ENCODE results near the gene BCR. TPM values are rescaled to one million over a fixed set of nuclear protein-coding genes. Genes with fewer than 3 reads are reported as not detected.

The BCR gene
- total RNA-seq, 1 experiment from 2014 or later = 129 TPM

- no peak for ATAC-seq
- ChIA-PET CTCF (no interaction called here), POLR2A (no interaction called here)
- no peak for DNase-seq (ENCODE audit: low spot score)
- peaks cover 91% of the 10 kb centered on the region for H3K27me3 Mint-ChIP-seq (ENCODE audit: low read depth)
- no peaks in the 10 kb centered on the region for H3K4me1 Mint-ChIP-seq
- no peak for TF ChIP-seq ZNF416 (CRISPR knock-in tag; IDR thresholded peaks at IDR 0.05)
- TF ChIP-seq TEAD4 (CRISPR knock-in tag; IDR thresholded peaks at IDR 0.05) = no peak
- no peak for TF ChIP-seq HMGA2 (CRISPR knock-in tag; IDR thresholded peaks at IDR 0.05)
- TF ChIP-seq, protein P1, sequence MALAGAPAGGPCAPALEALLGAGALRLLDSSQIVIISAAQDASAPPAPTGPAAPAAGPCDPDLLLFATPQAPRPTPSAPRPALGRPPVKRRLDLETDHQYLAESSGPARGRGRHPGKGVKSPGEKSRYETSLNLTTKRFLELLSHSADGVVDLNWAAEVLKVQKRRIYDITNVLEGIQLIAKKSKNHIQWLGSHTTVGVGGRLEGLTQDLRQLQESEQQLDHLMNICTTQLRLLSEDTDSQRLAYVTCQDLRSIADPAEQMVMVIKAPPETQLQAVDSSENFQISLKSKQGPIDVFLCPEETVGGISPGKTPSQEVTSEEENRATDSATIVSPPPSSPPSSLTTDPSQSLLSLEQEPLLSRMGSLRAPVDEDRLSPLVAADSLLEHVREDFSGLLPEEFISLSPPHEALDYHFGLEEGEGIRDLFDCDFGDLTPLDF (CRISPR knock-in tag; IDR thresholded peaks at IDR 0.05) = no peak
- TF ChIP-seq ZNF232 (CRISPR knock-in tag; IDR thresholded peaks at IDR 0.05) = no peak
- no peak for TF ChIP-seq ETV6 (CRISPR knock-in tag; IDR thresholded peaks at IDR 0.05)
- TF ChIP-seq ZNF425 (CRISPR knock-in tag; conservative IDR thresholded peaks at IDR 0.05) = no peak
- TF ChIP-seq, protein P2, sequence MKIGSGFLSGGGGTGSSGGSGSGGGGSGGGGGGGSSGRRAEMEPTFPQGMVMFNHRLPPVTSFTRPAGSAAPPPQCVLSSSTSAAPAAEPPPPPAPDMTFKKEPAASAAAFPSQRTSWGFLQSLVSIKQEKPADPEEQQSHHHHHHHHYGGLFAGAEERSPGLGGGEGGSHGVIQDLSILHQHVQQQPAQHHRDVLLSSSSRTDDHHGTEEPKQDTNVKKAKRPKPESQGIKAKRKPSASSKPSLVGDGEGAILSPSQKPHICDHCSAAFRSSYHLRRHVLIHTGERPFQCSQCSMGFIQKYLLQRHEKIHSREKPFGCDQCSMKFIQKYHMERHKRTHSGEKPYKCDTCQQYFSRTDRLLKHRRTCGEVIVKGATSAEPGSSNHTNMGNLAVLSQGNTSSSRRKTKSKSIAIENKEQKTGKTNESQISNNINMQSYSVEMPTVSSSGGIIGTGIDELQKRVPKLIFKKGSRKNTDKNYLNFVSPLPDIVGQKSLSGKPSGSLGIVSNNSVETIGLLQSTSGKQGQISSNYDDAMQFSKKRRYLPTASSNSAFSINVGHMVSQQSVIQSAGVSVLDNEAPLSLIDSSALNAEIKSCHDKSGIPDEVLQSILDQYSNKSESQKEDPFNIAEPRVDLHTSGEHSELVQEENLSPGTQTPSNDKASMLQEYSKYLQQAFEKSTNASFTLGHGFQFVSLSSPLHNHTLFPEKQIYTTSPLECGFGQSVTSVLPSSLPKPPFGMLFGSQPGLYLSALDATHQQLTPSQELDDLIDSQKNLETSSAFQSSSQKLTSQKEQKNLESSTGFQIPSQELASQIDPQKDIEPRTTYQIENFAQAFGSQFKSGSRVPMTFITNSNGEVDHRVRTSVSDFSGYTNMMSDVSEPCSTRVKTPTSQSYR (CRISPR knock-in tag; IDR thresholded peaks at IDR 0.05) = no peak
- no peak for TF ChIP-seq PRDM15 (CRISPR knock-in tag; IDR thresholded peaks at IDR 0.05)
- H3K4me3 Mint-ChIP-seq = no peak overlapping the region
- H3K27ac Mint-ChIP-seq = no peak overlapping the region
- H3K9me3 Mint-ChIP-seq = no peaks in the 10 kb centered on the region
- no peaks in the 10 kb centered on the region for H3K36me3 Mint-ChIP-seq
These were observed 175.8 kb downstream of the BCR start for GRCh38 chr22:23356094-23356493.

DNA sequence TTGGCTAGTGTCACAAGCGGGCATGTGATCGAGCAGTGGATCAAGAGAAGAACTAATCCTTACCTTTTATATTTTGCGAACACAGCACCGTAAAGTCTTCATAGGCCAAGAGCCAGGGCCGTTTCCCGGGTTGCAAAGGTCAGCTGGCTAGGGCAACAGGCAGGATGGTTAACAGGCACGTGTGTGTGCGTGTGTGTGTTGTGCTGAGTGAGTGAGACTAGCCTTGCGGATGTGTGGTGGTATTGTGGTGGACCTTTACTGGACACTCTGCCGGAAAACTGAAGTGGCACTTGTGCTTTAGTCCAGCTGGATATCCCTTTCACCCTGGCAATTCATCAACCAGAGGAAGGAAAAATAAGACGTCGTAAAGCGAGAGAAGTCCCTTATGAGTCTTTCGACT lies 176.7 kb downstream of the BCR start:
- Mint-ChIP-seq H3K27ac (no peak overlapping the region), H3K27me3 (ENCODE audit: low read depth) (peaks cover 95% of the 10 kb centered on the region), H3K4me3 (no peak overlapping the region), H3K4me1 (no peaks in the 10 kb centered on the region), H3K36me3 (no peaks in the 10 kb centered on the region), H3K9me3 (no peaks in the 10 kb centered on the region)
- ChIA-PET CTCF (no interaction called here), POLR2A (no interaction called here)
- TF ChIP-seq SP1 (CRISPR knock-in tag; conservative IDR thresholded peaks at IDR 0.05) (no peak), STAT6 (CRISPR knock-in tag; conservative IDR thresholded peaks at IDR 0.05; ENCODE audit: low read depth) (no peak), GRHL2 (CRISPR knock-in tag; IDR thresholded peaks at IDR 0.05; ENCODE audit: insufficient replicate concordance, severe bottlenecking) (no peak), NR3C1 (CRISPR knock-in tag; conservative IDR thresholded peaks at IDR 0.05; ENCODE audit: low read depth) (no peak), ZSCAN18 (CRISPR knock-in tag; IDR thresholded peaks at IDR 0.05) (no peak), SOX15 (CRISPR knock-in tag; IDR thresholded peaks at IDR 0.05) (no peak), GTF2I (CRISPR knock-in tag; conservative IDR thresholded peaks at IDR 0.05) (no peak), ZNF425 (CRISPR knock-in tag; conservative IDR thresholded peaks at IDR 0.05) (no peak)
- TF ChIP-seq, protein P3, sequence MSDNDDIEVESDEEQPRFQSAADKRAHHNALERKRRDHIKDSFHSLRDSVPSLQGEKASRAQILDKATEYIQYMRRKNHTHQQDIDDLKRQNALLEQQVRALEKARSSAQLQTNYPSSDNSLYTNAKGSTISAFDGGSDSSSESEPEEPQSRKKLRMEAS (CRISPR knock-in tag; IDR thresholded peaks at IDR 0.05) = no peak
- TF ChIP-seq, protein P4, sequence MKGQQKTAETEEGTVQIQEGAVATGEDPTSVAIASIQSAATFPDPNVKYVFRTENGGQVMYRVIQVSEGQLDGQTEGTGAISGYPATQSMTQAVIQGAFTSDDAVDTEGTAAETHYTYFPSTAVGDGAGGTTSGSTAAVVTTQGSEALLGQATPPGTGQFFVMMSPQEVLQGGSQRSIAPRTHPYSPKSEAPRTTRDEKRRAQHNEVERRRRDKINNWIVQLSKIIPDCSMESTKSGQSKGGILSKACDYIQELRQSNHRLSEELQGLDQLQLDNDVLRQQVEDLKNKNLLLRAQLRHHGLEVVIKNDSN (CRISPR knock-in tag; IDR thresholded peaks at IDR 0.05) = no peak
- ATAC-seq = no peak
- no peak for DNase-seq (ENCODE audit: low spot score)

Data from WTC11 (cell line).